Endometrial microvascular endothelial cells (primary cell): ENCODE results near the gene ADIRF. TPM values are rescaled to one million over a fixed set of nuclear protein-coding genes. Genes with fewer than 3 reads are reported as not detected.
"Not testable (repeated sequence)": the region's sequence is repeated elsewhere in the genome, so short reads cannot be mapped to it uniquely, and the experiment has no call there.

Experiments used
- in situ Hi-C: cut with HindIII; loops from 2 replicates; pipeline ENCODE4 v1.10.0; 2017; ENCODE audit warnings: low sequenced_read_pairs, low pct_unique_long_range_greater_than_20kb; ENCODE audit errors: inconsistent ontology term
- total RNA-seq: library from RNA; depleted of rRNA; stranded (reverse); fragments of >200 nt; gene quantifications from one replicate; pipeline ENCODE4 v1.2.3, GENCODE V29; 2015; ENCODE audit errors: inconsistent ontology term

ADIRF gene
- total RNA-seq = 31.2 TPM

GRCh38 chr10:86968271-86968993, at the start of gene ADIRF:
Gene ADIRF, plus strand, starts transcription at chr10:86968482. Its CDS starts 63 bp downstream, at chr10:86968545.
- in situ Hi-C loops = no loop called here

- in situ Hi-C loops = no loop called here
Observed at GRCh38 chr10:86922553-86922961, 45.7 kb upstream of the ADIRF start.

- in situ Hi-C loops = no loop called here
Observed at GRCh38 chr10:86929468-86930380, 38.6 kb upstream of the ADIRF start.

GRCh38 chr10:86931872-86932271, 36.4 kb upstream of the ADIRF start:
- in situ Hi-C loops = no loop called here

- in situ Hi-C loops = no loop called here
Observed at GRCh38 chr10:86932674-86933073, 35.6 kb upstream of the ADIRF start.

- in situ Hi-C loops = not testable (repeated sequence)
Observed at GRCh38 chr10:86934162-86934711, 34.0 kb upstream of the ADIRF start.

GRCh38 chr10:86936661-86937501, 31.4 kb upstream of the ADIRF start:
- in situ Hi-C loops = no loop called here

GRCh38 chr10:86937502-86938154, 30.7 kb upstream of the ADIRF start:
- in situ Hi-C loops = no loop called here

GRCh38 chr10:86938260-86938659, 30.0 kb upstream of the ADIRF start:
- in situ Hi-C loops = no loop called here

- in situ Hi-C loops = not testable (repeated sequence)
Observed at GRCh38 chr10:86940076-86940475, 28.2 kb upstream of the ADIRF start.

GRCh38 chr10:86940677-86941076, 27.6 kb upstream of the ADIRF start:
- in situ Hi-C loops = no loop called here

GRCh38 chr10:86941426-86941825, 26.9 kb upstream of the ADIRF start:
- in situ Hi-C loops = no loop called here

- in situ Hi-C loops = no loop called here
Observed at GRCh38 chr10:86941991-86942421, 26.3 kb upstream of the ADIRF start.

- in situ Hi-C loops = no loop called here
Observed at GRCh38 chr10:86942441-86943315, 25.6 kb upstream of the ADIRF start.

GRCh38 chr10:86943316-86944030, 24.8 kb upstream of the ADIRF start:
- in situ Hi-C loops = no loop called here

GRCh38 chr10:86944031-86944419, 24.3 kb upstream of the ADIRF start:
- in situ Hi-C loops = no loop called here

- in situ Hi-C loops = no loop called here
Observed at GRCh38 chr10:86944471-86944870, 23.8 kb upstream of the ADIRF start.
